Measurements from ENCODE around the gene PGAP3.

Gene PGAP3

GRCh38 chr17:39661744-39662541 lies 25.9 kb downstream of the PGAP3 start:
- Histone ChIP-seq H4K20me1 (ENCODE audit: insufficient read depth, low read length, poor library complexity, severe bottlenecking) (no peaks in the 10 kb centered on the region), H3K9me2 (replicated peaks; ENCODE audit: low read depth, low read length) (no peaks in the 10 kb centered on the region), H2AFZ (ENCODE audit: low read length) (no peak overlapping the region), H3K27me3 (ENCODE audit: insufficient read depth, low read length, poor library complexity, severe bottlenecking) (no peaks in the 10 kb centered on the region), H3K79me2 (ENCODE audit: insufficient read depth, low read length) (no peaks in the 10 kb centered on the region), H3F3A (ENCODE audit: low read depth) (no peaks in the 10 kb centered on the region), H3K4me3 (ENCODE audit: low read length, poor library complexity, severe bottlenecking) (no peak overlapping the region), H3K9ac (ENCODE audit: low read depth, low read length, poor library complexity, severe bottlenecking) (no peak overlapping the region), H3K36me3 (ENCODE audit: insufficient read depth, low read length) (peaks cover 49% of the 10 kb centered on the region; the same call in 1 of the 2 replicates), H3K4me2 (ENCODE audit: low read depth, low read length, poor library complexity, severe bottlenecking) (no peak overlapping the region), H3K9me3 (ENCODE audit: insufficient read depth, low read depth, low read length) (no peaks in the 10 kb centered on the region), H3K4me1 (ENCODE audit: insufficient read depth, low read length, poor library complexity, severe bottlenecking) (no peaks in the 10 kb centered on the region)
- TF ChIP-seq CTCF (conservative IDR thresholded peaks at IDR 0.05; ENCODE audit: low read length): no peak

GRCh38 chr17:39660397-39661385 lies 27.2 kb downstream of the PGAP3 start:
- Histone ChIP-seq H3K9me3 (ENCODE audit: insufficient read depth, low read depth, low read length) (no peaks in the 10 kb centered on the region), H3K9me2 (replicated peaks; ENCODE audit: low read depth, low read length) (no peaks in the 10 kb centered on the region), H3K9ac (ENCODE audit: low read depth, low read length, poor library complexity, severe bottlenecking) (no peak overlapping the region), H3F3A (ENCODE audit: low read depth) (no peaks in the 10 kb centered on the region), H3K4me1 (ENCODE audit: insufficient read depth, low read length, poor library complexity, severe bottlenecking) (no peaks in the 10 kb centered on the region), H3K79me2 (ENCODE audit: insufficient read depth, low read length) (no peaks in the 10 kb centered on the region), H3K27me3 (ENCODE audit: insufficient read depth, low read length, poor library complexity, severe bottlenecking) (no peaks in the 10 kb centered on the region), H3K4me3 (ENCODE audit: low read length, poor library complexity, severe bottlenecking) (no peak overlapping the region), H3K4me2 (ENCODE audit: low read depth, low read length, poor library complexity, severe bottlenecking) (no peak overlapping the region), H2AFZ (ENCODE audit: low read length) (no peak overlapping the region), H4K20me1 (ENCODE audit: insufficient read depth, low read length, poor library complexity, severe bottlenecking) (no peaks in the 10 kb centered on the region), H3K36me3 (ENCODE audit: insufficient read depth, low read length) (peaks cover 52% of the 10 kb centered on the region; the same call in 1 of the 2 replicates)
- TF ChIP-seq CTCF (conservative IDR thresholded peaks at IDR 0.05; ENCODE audit: low read length) (no peak), EZH2phosphoT487 (IDR thresholded peaks at IDR 0.05; ENCODE audit: borderline replicate concordance) (no peak)

- no peaks in the 10 kb centered on the region for H3K9me2 ChIP-seq (replicated peaks; ENCODE audit: low read depth, low read length)
- no peaks in the 10 kb centered on the region for H3K9me3 ChIP-seq (ENCODE audit: insufficient read depth, low read depth, low read length)
- no peaks in the 10 kb centered on the region for H3F3A ChIP-seq (ENCODE audit: low read depth)
- peaks cover 52% of the 10 kb centered on the region; the same call in 1 of the 2 replicates for H3K36me3 ChIP-seq (ENCODE audit: insufficient read depth, low read length)
- no peak overlapping the region for H2AFZ ChIP-seq (ENCODE audit: low read length)
- H3K79me2 ChIP-seq (ENCODE audit: insufficient read depth, low read length): no peaks in the 10 kb centered on the region
- no peaks in the 10 kb centered on the region for H3K4me1 ChIP-seq (ENCODE audit: insufficient read depth, low read length, poor library complexity, severe bottlenecking)
- no peak overlapping the region for H3K9ac ChIP-seq (ENCODE audit: low read depth, low read length, poor library complexity, severe bottlenecking)
- H3K27me3 ChIP-seq (ENCODE audit: insufficient read depth, low read length, poor library complexity, severe bottlenecking): no peaks in the 10 kb centered on the region
- H3K4me3 ChIP-seq (ENCODE audit: low read length, poor library complexity, severe bottlenecking): no peak overlapping the region
- TF ChIP-seq EZH2phosphoT487 (IDR thresholded peaks at IDR 0.05; ENCODE audit: borderline replicate concordance) (no peak), CTCF (conservative IDR thresholded peaks at IDR 0.05; ENCODE audit: low read length) (no peak)
- no peak overlapping the region for H3K4me2 ChIP-seq (ENCODE audit: low read depth, low read length, poor library complexity, severe bottlenecking)
- no peaks in the 10 kb centered on the region for H4K20me1 ChIP-seq (ENCODE audit: insufficient read depth, low read length, poor library complexity, severe bottlenecking)
Observed at GRCh38 chr17:39660011-39660360, 27.9 kb downstream of the PGAP3 start.

All from Loucy (cell line).